ENCODE data around the gene NALCN. TPM values are rescaled to one million over a fixed set of nuclear protein-coding genes. Genes with fewer than 3 reads are reported as not detected.

The NALCN gene
- total RNA-seq, 1 donor from 2014 or later: 0.35 TPM

DNA sequence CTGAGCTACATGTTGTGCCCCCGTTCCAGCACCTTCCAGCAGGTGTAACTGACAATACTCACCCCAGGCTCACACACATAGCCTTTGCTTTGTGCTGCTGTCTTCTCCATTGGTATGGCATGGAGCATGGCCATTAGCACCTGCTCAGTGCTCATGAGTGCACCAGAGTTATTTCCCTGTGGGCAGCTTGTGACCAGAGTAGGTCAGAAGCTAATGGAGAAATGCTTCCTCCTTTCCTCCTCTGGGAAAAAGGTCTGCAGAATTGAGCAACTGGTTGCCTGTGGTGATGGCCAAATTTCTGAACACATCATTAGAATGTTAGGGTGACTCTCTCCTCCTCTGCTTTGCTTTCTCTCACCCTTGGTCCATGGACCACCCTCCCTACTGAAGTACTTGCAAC lies 397.2 kb downstream of the NALCN start:
- Mint-ChIP-seq H3K9me3 (peaks cover 7% of the 10 kb centered on the region), H3K4me1 (peaks cover 13% of the 10 kb centered on the region), H3K36me3 (ENCODE audit: low read depth) (no peaks in the 10 kb centered on the region), H3K27ac (ENCODE audit: unreplicated experiment) (no peak overlapping the region), H3K27me3 (ENCODE audit: low read depth) (no peaks in the 10 kb centered on the region), H3K4me3 (no peak overlapping the region)
- no peak for DNase-seq (ENCODE audit: low read depth, low spot score)
- TF ChIP-seq, protein P1, sequence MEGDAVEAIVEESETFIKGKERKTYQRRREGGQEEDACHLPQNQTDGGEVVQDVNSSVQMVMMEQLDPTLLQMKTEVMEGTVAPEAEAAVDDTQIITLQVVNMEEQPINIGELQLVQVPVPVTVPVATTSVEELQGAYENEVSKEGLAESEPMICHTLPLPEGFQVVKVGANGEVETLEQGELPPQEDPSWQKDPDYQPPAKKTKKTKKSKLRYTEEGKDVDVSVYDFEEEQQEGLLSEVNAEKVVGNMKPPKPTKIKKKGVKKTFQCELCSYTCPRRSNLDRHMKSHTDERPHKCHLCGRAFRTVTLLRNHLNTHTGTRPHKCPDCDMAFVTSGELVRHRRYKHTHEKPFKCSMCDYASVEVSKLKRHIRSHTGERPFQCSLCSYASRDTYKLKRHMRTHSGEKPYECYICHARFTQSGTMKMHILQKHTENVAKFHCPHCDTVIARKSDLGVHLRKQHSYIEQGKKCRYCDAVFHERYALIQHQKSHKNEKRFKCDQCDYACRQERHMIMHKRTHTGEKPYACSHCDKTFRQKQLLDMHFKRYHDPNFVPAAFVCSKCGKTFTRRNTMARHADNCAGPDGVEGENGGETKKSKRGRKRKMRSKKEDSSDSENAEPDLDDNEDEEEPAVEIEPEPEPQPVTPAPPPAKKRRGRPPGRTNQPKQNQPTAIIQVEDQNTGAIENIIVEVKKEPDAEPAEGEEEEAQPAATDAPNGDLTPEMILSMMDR (conservative IDR thresholded peaks at IDR 0.05): no peak

DNA sequence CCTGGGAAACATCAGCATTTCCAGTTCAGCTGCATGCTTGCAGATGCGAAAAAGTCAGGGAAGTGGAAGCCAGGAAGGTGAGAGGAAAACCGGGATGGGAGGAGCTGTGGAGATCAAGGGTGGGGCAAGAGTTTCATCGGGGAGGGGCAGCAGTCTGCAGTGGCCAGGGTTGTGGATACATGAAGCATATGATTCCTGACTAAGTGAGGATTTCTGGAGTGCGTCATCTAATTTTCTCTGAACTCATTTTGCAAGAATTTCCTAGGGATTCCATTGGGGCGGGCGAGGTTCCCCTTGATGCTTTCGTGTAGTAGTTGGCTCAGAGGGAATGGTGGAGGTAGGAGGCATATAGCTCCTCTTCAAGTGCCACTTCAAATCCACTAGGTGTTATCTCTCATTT lies 397.6 kb downstream of the NALCN start:
- Mint-ChIP-seq H3K4me3 (no peak overlapping the region), H3K36me3 (ENCODE audit: low read depth) (no peaks in the 10 kb centered on the region), H3K9me3 (peaks cover 7% of the 10 kb centered on the region), H3K27ac (ENCODE audit: unreplicated experiment) (no peak overlapping the region), H3K27me3 (ENCODE audit: low read depth) (no peaks in the 10 kb centered on the region), H3K4me1 (peaks cover 13% of the 10 kb centered on the region)
- no peak for DNase-seq (ENCODE audit: low read depth, low spot score)
- TF ChIP-seq, protein P1 (conservative IDR thresholded peaks at IDR 0.05): no peak

DNA sequence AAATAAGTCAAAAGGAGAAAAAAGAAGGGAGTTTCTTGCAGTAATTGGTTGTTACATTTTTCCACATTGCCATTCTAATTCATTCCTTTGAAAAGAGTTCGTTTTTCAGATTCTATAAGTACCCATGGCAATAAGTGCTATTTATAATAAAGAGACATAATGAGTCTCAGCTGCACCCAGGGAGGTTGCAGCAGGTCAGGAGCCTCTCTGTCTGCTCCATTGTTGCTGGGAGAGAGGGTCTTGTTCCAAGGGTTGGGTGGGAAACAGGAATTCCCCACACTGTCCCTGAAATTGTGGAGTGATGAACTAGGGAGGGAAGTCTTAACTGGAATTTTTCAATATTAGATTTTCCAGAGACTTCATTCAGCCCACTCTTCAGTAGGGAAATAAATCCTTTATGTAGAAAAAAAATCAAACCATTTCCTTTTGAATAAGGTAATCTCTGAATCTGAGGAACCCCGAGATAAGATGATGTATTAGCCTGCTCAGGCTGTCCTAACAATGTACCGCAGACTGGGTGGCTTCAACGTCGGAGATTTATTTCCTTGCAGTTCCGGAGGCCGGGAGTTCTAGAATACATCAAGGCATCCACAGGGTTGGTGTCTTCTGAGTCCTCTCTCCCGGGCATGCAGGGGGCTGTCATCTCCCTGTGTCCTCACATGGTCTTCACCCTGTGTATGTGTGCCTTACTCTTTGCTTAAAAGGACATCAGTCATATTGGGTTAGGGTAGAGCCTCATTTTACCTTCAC lies 399.0 kb downstream of the NALCN start:
- Mint-ChIP-seq H3K27me3 (ENCODE audit: low read depth) (no peaks in the 10 kb centered on the region), H3K4me3 (no peak overlapping the region), H3K4me1 (peaks cover 13% of the 10 kb centered on the region), H3K9me3 (peaks cover 6% of the 10 kb centered on the region), H3K36me3 (ENCODE audit: low read depth) (no peaks in the 10 kb centered on the region), H3K27ac (ENCODE audit: unreplicated experiment) (no peak overlapping the region)
- DNase-seq (ENCODE audit: low read depth, low spot score): no peak
- TF ChIP-seq, protein P1 (conservative IDR thresholded peaks at IDR 0.05): no peak

DNA sequence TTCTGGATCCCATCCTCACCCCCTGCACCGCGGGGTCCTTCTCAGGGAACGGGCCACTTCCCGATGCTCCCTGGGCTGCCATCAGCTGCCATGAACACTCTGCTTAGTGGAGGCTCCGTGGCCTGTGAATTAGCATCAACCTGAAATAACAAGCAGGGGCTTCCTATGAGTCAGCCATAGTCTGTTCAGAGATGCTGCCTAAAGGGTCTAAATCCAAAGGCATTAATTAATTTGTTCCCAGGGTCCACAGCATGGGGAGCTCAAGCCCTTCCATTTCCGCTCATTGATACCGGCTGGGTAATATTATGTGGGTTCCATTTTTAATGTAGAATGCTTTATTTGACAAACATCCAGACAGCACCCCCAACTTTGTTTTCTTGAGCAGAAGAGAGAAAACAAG lies 399.8 kb downstream of the NALCN start:
- TF ChIP-seq, protein P1 (conservative IDR thresholded peaks at IDR 0.05): no peak
- no peak overlapping the region for H3K4me3 Mint-ChIP-seq
- DNase-seq (ENCODE audit: low read depth, low spot score): no peak
- no peak overlapping the region for H3K27ac Mint-ChIP-seq (ENCODE audit: unreplicated experiment)
- no peaks in the 10 kb centered on the region for H3K36me3 Mint-ChIP-seq (ENCODE audit: low read depth)
- no peaks in the 10 kb centered on the region for H3K27me3 Mint-ChIP-seq (ENCODE audit: low read depth)
- peaks cover 4% of the 10 kb centered on the region for H3K9me3 Mint-ChIP-seq
- peaks cover 13% of the 10 kb centered on the region for H3K4me1 Mint-ChIP-seq

DNA sequence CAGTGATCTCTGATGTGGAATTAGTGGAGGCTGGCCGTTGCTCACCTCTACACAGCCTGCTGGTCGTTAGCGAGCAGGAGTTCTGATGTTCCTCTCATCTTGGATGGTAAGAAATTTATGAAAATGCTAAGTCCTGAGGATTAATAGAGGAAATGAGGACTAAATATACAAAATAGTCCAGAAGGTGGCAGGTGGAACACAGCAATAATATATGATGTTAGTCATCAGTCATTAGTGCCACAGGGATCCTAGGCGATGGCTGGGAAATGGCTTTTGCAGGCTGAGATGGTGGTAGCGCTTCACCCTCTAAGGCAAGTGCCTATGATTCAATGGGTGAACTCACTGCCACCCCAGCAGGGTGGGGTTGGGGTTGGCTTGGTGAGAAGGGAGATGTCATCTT lies 403.1 kb downstream of the NALCN start:
- Mint-ChIP-seq H3K36me3 (ENCODE audit: low read depth) (no peaks in the 10 kb centered on the region), H3K9me3 (peaks cover 4% of the 10 kb centered on the region), H3K4me3 (no peak overlapping the region), H3K27ac (ENCODE audit: unreplicated experiment) (no peak overlapping the region), H3K4me1 (peaks cover 13% of the 10 kb centered on the region), H3K27me3 (ENCODE audit: low read depth) (no peaks in the 10 kb centered on the region)
- DNase-seq (ENCODE audit: low read depth, low spot score): no peak
- TF ChIP-seq, protein P1 (conservative IDR thresholded peaks at IDR 0.05): no peak

Measured in neural crest cell (in vitro differentiated cells).